ENCODE measurements around the gene LAMA4.

DNA sequence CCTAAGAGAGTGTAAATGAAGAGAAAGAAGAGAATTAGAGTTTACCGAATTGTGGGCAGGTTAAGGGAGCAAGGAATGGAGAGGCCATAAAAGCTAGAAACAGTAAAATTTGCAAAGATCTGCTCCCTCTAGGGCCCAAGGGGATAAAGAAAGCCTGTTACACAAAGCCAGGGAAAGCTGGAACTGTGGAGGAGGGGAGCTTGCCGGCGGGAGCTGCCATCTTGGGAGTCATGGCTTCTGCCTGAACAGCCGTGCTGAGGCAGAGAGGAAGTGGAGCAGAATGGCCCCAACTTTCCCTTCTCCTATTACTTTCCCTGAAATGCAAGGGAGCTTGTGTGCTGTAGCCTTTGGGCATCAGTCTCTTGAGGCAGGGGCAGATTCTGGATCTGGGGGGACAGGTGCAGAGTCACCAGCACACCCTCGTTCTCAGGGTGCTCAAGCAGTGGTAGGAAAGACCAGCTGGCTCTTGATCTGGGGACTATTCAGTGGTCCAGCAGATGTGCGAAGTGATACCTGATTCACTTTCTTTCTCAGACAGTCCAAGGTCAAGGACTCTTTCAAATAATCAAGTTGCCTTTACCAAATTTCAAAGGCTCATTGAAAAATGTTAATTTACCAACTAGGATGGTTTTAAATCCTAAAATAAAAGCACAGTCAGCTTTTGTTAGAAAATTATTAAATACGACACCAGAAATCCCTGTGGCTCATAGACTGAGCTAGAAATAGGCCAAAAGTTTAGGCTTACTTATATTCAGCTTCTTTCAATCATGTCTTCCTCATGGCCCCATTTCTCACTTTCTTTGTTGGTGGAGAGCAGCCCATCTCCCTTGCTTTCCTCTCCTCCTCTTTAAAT, 25.7 kb downstream of the LAMA4 start:
- TF ChIP-seq SIN3A (IDR thresholded peaks at IDR 0.05; ENCODE audit: borderline replicate concordance, insufficient read depth, low read depth, low read length) (no peak), POLR2AphosphoS5 (IDR thresholded peaks at IDR 0.05; ENCODE audit: low read depth, low read length) (no peak)
- TF ChIP-seq, protein P1, sequence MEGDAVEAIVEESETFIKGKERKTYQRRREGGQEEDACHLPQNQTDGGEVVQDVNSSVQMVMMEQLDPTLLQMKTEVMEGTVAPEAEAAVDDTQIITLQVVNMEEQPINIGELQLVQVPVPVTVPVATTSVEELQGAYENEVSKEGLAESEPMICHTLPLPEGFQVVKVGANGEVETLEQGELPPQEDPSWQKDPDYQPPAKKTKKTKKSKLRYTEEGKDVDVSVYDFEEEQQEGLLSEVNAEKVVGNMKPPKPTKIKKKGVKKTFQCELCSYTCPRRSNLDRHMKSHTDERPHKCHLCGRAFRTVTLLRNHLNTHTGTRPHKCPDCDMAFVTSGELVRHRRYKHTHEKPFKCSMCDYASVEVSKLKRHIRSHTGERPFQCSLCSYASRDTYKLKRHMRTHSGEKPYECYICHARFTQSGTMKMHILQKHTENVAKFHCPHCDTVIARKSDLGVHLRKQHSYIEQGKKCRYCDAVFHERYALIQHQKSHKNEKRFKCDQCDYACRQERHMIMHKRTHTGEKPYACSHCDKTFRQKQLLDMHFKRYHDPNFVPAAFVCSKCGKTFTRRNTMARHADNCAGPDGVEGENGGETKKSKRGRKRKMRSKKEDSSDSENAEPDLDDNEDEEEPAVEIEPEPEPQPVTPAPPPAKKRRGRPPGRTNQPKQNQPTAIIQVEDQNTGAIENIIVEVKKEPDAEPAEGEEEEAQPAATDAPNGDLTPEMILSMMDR (IDR thresholded peaks at IDR 0.05): no peak

Data from Panc1 (cell line).